ENCODE data around the gene C4B. TPM values are rescaled to one million over a fixed set of nuclear protein-coding genes. Genes with fewer than 3 reads are reported as not detected.
"Not testable (repeated sequence)": the region's sequence is repeated elsewhere in the genome, so short reads cannot be mapped to it uniquely, and the experiment has no call there.

C4B gene
- total RNA-seq, 1 experiment from 2014 or later, result 2.7 TPM

- not testable (repeated sequence) for H2BK15ac ChIP-seq (ENCODE audit: low read depth, low read length); H3K23me2 ChIP-seq (ENCODE audit: insufficient read length, low read depth, low read length, poor library complexity, severe bottlenecking); H3K4me2 ChIP-seq (ENCODE audit: insufficient read depth, insufficient read length, low read length); H3K9me3 Mint-ChIP-seq; H3K23ac ChIP-seq (ENCODE audit: insufficient read length, low read depth, low read length); H3K14ac ChIP-seq (ENCODE audit: insufficient read depth, low read length); H4K5ac ChIP-seq (ENCODE audit: insufficient read length, low read depth, low read length); H3K27ac Mint-ChIP-seq; H2AFZ ChIP-seq (ENCODE audit: low read length); H3K27ac ChIP-seq (ENCODE audit: insufficient read length, low read depth, low read length); H3K4me3 Mint-ChIP-seq; H3K27me3 ChIP-seq (ENCODE audit: insufficient read depth, low read length); H3K9ac ChIP-seq (ENCODE audit: extremely low read depth, insufficient read length, low read length); H2BK12ac ChIP-seq (ENCODE audit: insufficient read length, low read depth, low read length); H3K4me1 ChIP-seq (ENCODE audit: insufficient read depth, low read length); H3K4ac ChIP-seq (ENCODE audit: low read depth, low read length); H2AK5ac ChIP-seq (ENCODE audit: insufficient read length, low read length); H3T11ph ChIP-seq (ENCODE audit: low read length); H3K56ac ChIP-seq (ENCODE audit: insufficient read length, low read depth, low read length); H3K36me3 Mint-ChIP-seq (ENCODE audit: insufficient read depth in 1 of 3, low read depth in 3 of 3); H2BK120ac ChIP-seq (ENCODE audit: low read depth, low read length, poor library complexity, severe bottlenecking); H3K27me3 Mint-ChIP-seq (ENCODE audit: low read depth); H3K18ac ChIP-seq (ENCODE audit: insufficient read length, low read depth, low read length); H4K8ac ChIP-seq (replicated peaks; ENCODE audit: insufficient read length, low read depth, low read length); H4K91ac ChIP-seq (ENCODE audit: insufficient read length, low read depth, low read length); H2BK5ac ChIP-seq (ENCODE audit: insufficient read length, low read length); H3K9me3 ChIP-seq (ENCODE audit: control insufficient read depth, low read depth, low read length); H3K79me1 ChIP-seq (ENCODE audit: insufficient read depth, low read depth, low read length, poor library complexity, severe bottlenecking); H3K79me2 ChIP-seq (ENCODE audit: insufficient read depth, low read length); DNase-seq; H3K4me1 Mint-ChIP-seq; H4K20me1 ChIP-seq (ENCODE audit: control insufficient read depth, insufficient read depth, insufficient read length); H2BK20ac ChIP-seq (ENCODE audit: low read depth, low read length, poor library complexity, severe bottlenecking)
- WGBS (ENCODE audit: extremely low coverage, insufficient read length, low lambda C conversion rate), result no CpG with 5 or more reads among the region's 5 CpGs
These were observed 24.3 kb downstream of the C4B start for GRCh38 chr6:32038878-32039277.

GRCh38 chr6:32039321-32040274 is 25.0 kb downstream of the C4B start:
- not testable (repeated sequence) for H2BK12ac ChIP-seq (ENCODE audit: insufficient read length, low read depth, low read length); H2BK15ac ChIP-seq (ENCODE audit: low read depth, low read length); H3K79me2 ChIP-seq (ENCODE audit: insufficient read depth, low read length); H3T11ph ChIP-seq (ENCODE audit: low read length); H2AFZ ChIP-seq (ENCODE audit: low read length); H2BK120ac ChIP-seq (ENCODE audit: low read depth, low read length, poor library complexity, severe bottlenecking); H3K4me1 Mint-ChIP-seq; H4K5ac ChIP-seq (ENCODE audit: insufficient read length, low read depth, low read length); H3K9me3 ChIP-seq (ENCODE audit: control insufficient read depth, low read depth, low read length); H2BK20ac ChIP-seq (ENCODE audit: low read depth, low read length, poor library complexity, severe bottlenecking); H3K79me1 ChIP-seq (ENCODE audit: insufficient read depth, low read depth, low read length, poor library complexity, severe bottlenecking); H3K14ac ChIP-seq (ENCODE audit: insufficient read depth, low read length); H4K8ac ChIP-seq (replicated peaks; ENCODE audit: insufficient read length, low read depth, low read length); H3K4ac ChIP-seq (ENCODE audit: low read depth, low read length); H3K23ac ChIP-seq (ENCODE audit: insufficient read length, low read depth, low read length); H4K91ac ChIP-seq (ENCODE audit: insufficient read length, low read depth, low read length); H3K56ac ChIP-seq (ENCODE audit: insufficient read length, low read depth, low read length); H3K36me3 Mint-ChIP-seq (ENCODE audit: insufficient read depth in 1 of 3, low read depth in 3 of 3); H3K27ac ChIP-seq (ENCODE audit: insufficient read length, low read depth, low read length); DNase-seq; H4K20me1 ChIP-seq (ENCODE audit: control insufficient read depth, insufficient read depth, insufficient read length); H3K4me1 ChIP-seq (ENCODE audit: insufficient read depth, low read length); H3K4me3 Mint-ChIP-seq; H3K4me2 ChIP-seq (ENCODE audit: insufficient read depth, insufficient read length, low read length); H3K18ac ChIP-seq (ENCODE audit: insufficient read length, low read depth, low read length); H3K27me3 ChIP-seq (ENCODE audit: insufficient read depth, low read length); H3K27me3 Mint-ChIP-seq (ENCODE audit: low read depth); H2BK5ac ChIP-seq (ENCODE audit: insufficient read length, low read length); H3K9ac ChIP-seq (ENCODE audit: extremely low read depth, insufficient read length, low read length); H3K9me3 Mint-ChIP-seq; H2AK5ac ChIP-seq (ENCODE audit: insufficient read length, low read length); H3K23me2 ChIP-seq (ENCODE audit: insufficient read length, low read depth, low read length, poor library complexity, severe bottlenecking)
- peak overlapping the region in 1 of 3 experiments; percentile 76; a peak in 1 of 7 replicates for H3K27ac Mint-ChIP-seq
- no CpG with 5 or more reads among the region's 24 CpGs for WGBS (ENCODE audit: extremely low coverage, insufficient read length, low lambda C conversion rate)
